HepG2 (cell line): ENCODE measurements around the gene USB1. TPM values are rescaled to one million over a fixed set of nuclear protein-coding genes. Genes with fewer than 3 reads are reported as not detected.

Experiments
- ATAC-seq: fragments of 200-7000 bp; cut with Tn5 transposase; 3 replicates; pipeline ENCODE4 v1.9.1; 2020; ENCODE audit warnings: mild to moderate bottlenecking, moderate library complexity
- BruUV-seq: library from RNA; stranded (reverse); fragments of 400-500 nt; replicated peaks from 2 replicates; lab custom pipeline; 2021; lab: Mats Ljungman, UMichigan
- CTCF ChIA-PET: fragments of 300-600 bp; formaldehyde crosslinking; extraction: SDS; loops from one replicate; lab custom pipeline; 2021; ENCODE audit warnings: low total read pairs, inconsistent platforms, low intra/inter-chr PET ratio; lab: Yijun Ruan, JAX
- POLR2A ChIA-PET: fragments of 350-600 bp; sonication (Branson Sonifier 250); formaldehyde crosslinking; loops from one replicate; lab custom pipeline; 2020; ENCODE audit warnings: antibody characterized with exemption, inconsistent platforms; lab: Yijun Ruan, JAX
- DNase-seq: peaks from one replicate; pipeline ENCODE4 v3.0.0-alpha.2; 2015; ENCODE audit warnings: low spot score
- FAIRE-seq: peaks from 3 replicates; lab custom pipeline; 2011; peaks lifted over from hg19 to GRCh38; lab: Jason Lieb, UNC
- H2AFZ ChIP-seq: one replicate; pipeline ENCODE4 v1.6.1; 2011; ENCODE audit warnings: low read length, inconsistent platforms
- H3K27ac ChIP-seq: fragments of 300-600 bp; 3 replicates; pipeline ENCODE4 v1.8.0; 2011; ENCODE audit warnings: mixed run types, mild to moderate bottlenecking, mixed read lengths, low read length, inconsistent platforms; ENCODE audit not compliant: insufficient read depth; ENCODE audit errors: extremely low read length
- H3K27me3 ChIP-seq, 2 experiments: fragments of 200-600 bp in 1 of 2; 2 replicates in 1 of 2; 3 replicates in 1 of 2; pipeline versions ENCODE4 v1.6.0 to v1.8.0; 2011; ENCODE audit warnings: low read length in 2 of 2, mild to moderate bottlenecking in 2 of 2, moderate library complexity in 2 of 2, inconsistent platforms in 1 of 2; ENCODE audit not compliant: insufficient read depth in 2 of 2, control insufficient read depth in 1 of 2
- H3K36me3 ChIP-seq, 2 experiments: fragments of 200-600 bp in 1 of 2; replicated peaks in 1 of 2; 2 replicates in 1 of 2; 3 replicates in 1 of 2; pipeline versions ENCODE4 v1.5.1 to v1.8.0; 2011; ENCODE audit warnings: low read length in 2 of 2, inconsistent platforms in 1 of 2; ENCODE audit not compliant: insufficient read depth in 2 of 2, control insufficient read depth in 1 of 2
- H3K4me1 ChIP-seq: 2 replicates; pipeline ENCODE4 v1.5.1; 2012; ENCODE audit warnings: low read length, inconsistent platforms; ENCODE audit not compliant: insufficient read depth
- H3K4me2 ChIP-seq: 2 replicates; pipeline ENCODE4 v1.6.0; 2011; ENCODE audit warnings: low read depth, low read length, inconsistent platforms
- H3K4me3 ChIP-seq, 3 experiments: fragments of 200-600 bp in 1 of 3; sonication (generic), shearing (Covaris generic) in 1 of 3; replicated peaks in 1 of 3; 2 replicates each; pipeline ENCODE4 v1.5.1; 2011 to 2016; ENCODE audit warnings: low read length in 3 of 3, inconsistent platforms in 2 of 3, low read depth in 2 of 3, mild to moderate bottlenecking in 2 of 3, control low read depth in 1 of 3, mixed read lengths in 1 of 3; ENCODE audit not compliant: insufficient read depth in 1 of 3
- H3K79me2 ChIP-seq: one replicate; pipeline ENCODE4 v1.6.1; 2011; ENCODE audit warnings: low read length, inconsistent platforms; ENCODE audit not compliant: insufficient read depth
- H3K9ac ChIP-seq: 2 replicates; pipeline ENCODE4 v1.6.0; 2011; ENCODE audit warnings: mild to moderate bottlenecking, low read depth, low read length, inconsistent platforms; ENCODE audit not compliant: insufficient read depth
- H3K9me3 ChIP-seq: 2 replicates; pipeline ENCODE4 v1.5.1; 2012; ENCODE audit warnings: mild to moderate bottlenecking, low read length
- H4K20me1 ChIP-seq: 2 replicates; pipeline ENCODE4 v1.6.0; 2011; ENCODE audit warnings: inconsistent platforms, mild to moderate bottlenecking, low read length, moderate library complexity; ENCODE audit not compliant: insufficient read depth
- AGO2 ChIP-seq: fragments of 200-400 bp; formaldehyde crosslinking; optimal IDR thresholded peaks from 2 replicates; pipeline ENCODE3; 2017; ENCODE audit warnings: mild to moderate bottlenecking, low read depth, low read length, moderate library complexity
- CERS6 ChIP-seq: sonication (generic); formaldehyde crosslinking; IDR thresholded peaks from 2 replicates; pipeline ENCODE4 v1.5.0; 2020; ENCODE audit warnings: missing genetic modification reagents
- GFI1 ChIP-seq: sonication (generic); formaldehyde crosslinking; IDR thresholded peaks from 2 replicates; pipeline ENCODE4 v1.5.0; 2020; ENCODE audit warnings: missing genetic modification reagents, mild to moderate bottlenecking, borderline replicate concordance
- HNRNPK ChIP-seq: fragments of 200-400 bp; formaldehyde crosslinking; IDR thresholded peaks from 2 replicates; pipeline ENCODE4 v1.6.1; 2018; ENCODE audit warnings: low read length, low read depth, moderate library complexity, mild to moderate bottlenecking; ENCODE audit not compliant: poor library complexity, severe bottlenecking
- MAFF ChIP-seq: IDR thresholded peaks from 2 replicates; pipeline ENCODE4 v1.6.1; 2011; ENCODE audit warnings: low read depth, low read length, improper control_type of control experiment
- MTA3 ChIP-seq: sonication (generic); formaldehyde crosslinking; IDR thresholded peaks from 2 replicates; pipeline ENCODE4 v1.4.0; 2020; ENCODE audit warnings: missing genetic modification reagents
- RBFOX2 ChIP-seq: fragments of 200-400 bp; formaldehyde crosslinking; IDR thresholded peaks from 2 replicates; pipeline ENCODE4 v1.6.1; 2017; ENCODE audit warnings: low read depth, mild to moderate bottlenecking, low read length
- RFX1 ChIP-seq: fragments of 450-650 bp; IDR thresholded peaks from 2 replicates; pipeline ENCODE4 v1.6.1; 2017
- RORA ChIP-seq: sonication (generic); formaldehyde crosslinking; IDR thresholded peaks from 2 replicates; pipeline ENCODE4 v1.5.0; 2020; ENCODE audit warnings: mild to moderate bottlenecking, missing genetic modification reagents, moderate library complexity
- YEATS2 ChIP-seq: sonication (generic); formaldehyde crosslinking; IDR thresholded peaks from 2 replicates; pipeline ENCODE4 v1.4.0; 2020; ENCODE audit warnings: missing genetic modification reagents, borderline replicate concordance
- ZNF207 ChIP-seq: fragments of 450-650 bp; IDR thresholded peaks from 2 replicates; pipeline ENCODE4 v1.6.1; 2016; ENCODE audit warnings: antibody characterized with exemption, borderline replicate concordance
- ZNF292 ChIP-seq: sonication (generic); formaldehyde crosslinking; IDR thresholded peaks from 2 replicates; pipeline ENCODE4 v1.8.1; 2022; ENCODE audit warnings: mild to moderate bottlenecking, low read depth, missing genetic modification reagents, borderline replicate concordance
- WGBS: methylation state at CpG from one replicate; pipeline ENCODE4 v1.1.6; 2017; ENCODE audit warnings: low lambda C conversion rate; 5-methylcytosine and 5-hydroxymethylcytosine counted together
- in situ Hi-C: cut with HindIII; loops from 2 replicates; pipeline ENCODE4 v1.10.0; 2017; ENCODE audit warnings: low pct_unique_long_range_greater_than_20kb; ENCODE audit not compliant: extremely low pct_ligation_motif_present
- intact Hi-C: fragments of 100-400 bp; cut with micrococcal nuclease; formaldehyde crosslinking; loops from one replicate; pipeline ENCODE4 v1.10.0; 2022; ENCODE audit not compliant: unreplicated experiment
- polyA plus RNA-seq, 8 experiments: library from polyadenylated mRNA; depleted of rRNA in 3 of 8; stranded (reverse) in 7 of 8; unstranded in 1 of 8; fragments of >200 nt; fragmentation: Illumina TruSeq in 4 of 8; extraction: Trizol in 4 of 8; gene quantifications; 2 replicates each; pipeline versions ENCODE4 v1.2.1 to v1.2.3, GENCODE V29; 2011 to 2016; ENCODE audit warnings: low read depth in 4 of 8, missing spikeins in 1 of 8, mixed read lengths in 1 of 8; ENCODE audit not compliant: insufficient read depth in 1 of 8
- total RNA-seq, 5 experiments: library from RNA; depleted of rRNA; stranded (reverse); fragments of >200 nt; fragmentation: Illumina TruSeq; extraction: Trizol; gene quantifications; 2 replicates each; pipeline ENCODE4 v1.2.3, GENCODE V29; 2016; ENCODE audit warnings: low read depth in 1 of 5

The USB1 gene
- total and polyA plus RNA-seq, 2 of the 13 experiments (the other 11 are each of a cell fraction or from before 2014, with no cell fraction given) = 16.7 to 65.4 TPM

GRCh38 chr16:58045096-58045495 is 43.9 kb downstream of the USB1 start:
- TF ChIP-seq MTA3 (no peak), GFI1 (CRISPR knock-in tag) (no peak), MAFF (no peak), AGO2 (peak; percentile 49), RFX1 (no peak), RORA (CRISPR knock-in tag) (no peak), ZNF292 (CRISPR knock-in tag) (no peak), CERS6 (CRISPR knock-in tag) (no peak), ZNF207 (no peak), YEATS2 (CRISPR knock-in tag) (no peak), RBFOX2 (peak; percentile 45; the same call in 1 of the 2 replicates), HNRNPK (peak; percentile 64)
- no peak overlapping the region for H3K4me2 ChIP-seq
- no peaks in the 10 kb centered on the region for H4K20me1 ChIP-seq
- no peak for DNase-seq
- no peak overlapping the region for H3K4me3 ChIP-seq
- CTCF ChIA-PET = no interaction called here
- H3K36me3 ChIP-seq = peaks cover 34 to 42% of the 10 kb centered on the region in 2 experiments
- H3K9me3 ChIP-seq = no peaks in the 10 kb centered on the region
- H3K27ac ChIP-seq = no peak overlapping the region
- POLR2A ChIA-PET = no interaction called here
- ATAC-seq = no peak
- no peak overlapping the region for H2AFZ ChIP-seq
- 97% methylated on average over 28 of the region's 31 CpGs for WGBS
- no TSS peak for BruUV-seq
- H3K27me3 ChIP-seq = peaks cover 3 to 12% of the 10 kb centered on the region in 2 experiments; a peak in 2 of 5 replicates
- H3K79me2 ChIP-seq = no peaks in the 10 kb centered on the region
- H3K9ac ChIP-seq = no peak overlapping the region
- H3K4me1 ChIP-seq = peaks cover 11% of the 10 kb centered on the region
- FAIRE-seq = no peak
- intact Hi-C loops = no loop called here
- in situ Hi-C loops = no loop called here
